CD8-positive, alpha-beta memory T cell (primary cell): ENCODE measurements around the gene C19orf47. TPM values are rescaled to one million over a fixed set of nuclear protein-coding genes. Genes with fewer than 3 reads are reported as not detected.

Experiments
- CTCF ChIA-PET: fragments of 350-600 bp; sonication (Branson Sonifier 250); formaldehyde crosslinking; loops from one replicate; lab custom pipeline; 2021; ENCODE audit warnings: antibody characterized with exemption; lab: Charles Lee
- POLR2A ChIA-PET: fragments of 350-600 bp; sonication (Branson Sonifier 250); formaldehyde crosslinking; loops from one replicate; lab custom pipeline; 2021; ENCODE audit warnings: antibody characterized with exemption; lab: Charles Lee
- DNase-seq, 5 donors: peaks; one replicate each; pipeline versions ENCODE4 v3.0.0 to v3.0.0-alpha.2; 2020 to 2022; ENCODE audit warnings: mixed read lengths in 1 of 5
- H3K27ac ChIP-seq: one replicate; pipeline ENCODE4 v1.7.0; 2013; ENCODE audit warnings: low read depth, mild to moderate bottlenecking, low read length, moderate library complexity
- H3K27me3 ChIP-seq: 2 replicates; pipeline ENCODE4 v1.7.0; 2013; ENCODE audit warnings: low read length, mild to moderate bottlenecking; ENCODE audit not compliant: insufficient read depth, poor library complexity, severe bottlenecking
- H3K36me3 ChIP-seq: 2 replicates; pipeline ENCODE4 v1.7.0; 2013; ENCODE audit warnings: mild to moderate bottlenecking, low read length, moderate library complexity; ENCODE audit not compliant: insufficient read depth
- H3K4me1 ChIP-seq: 2 replicates; pipeline ENCODE4 v1.7.0; 2013; ENCODE audit warnings: mild to moderate bottlenecking, low read length, moderate library complexity; ENCODE audit not compliant: insufficient read depth
- H3K4me3 ChIP-seq: 2 replicates; pipeline ENCODE4 v1.7.0; 2013; ENCODE audit warnings: mild to moderate bottlenecking, low read length
- H3K9me3 ChIP-seq: 2 replicates; pipeline ENCODE4 v1.7.0; 2013; ENCODE audit warnings: mild to moderate bottlenecking, low read length
- H3K27ac Mint-ChIP-seq, 8 donors: one replicate each; pipeline ENCODE4 v1.8.0; 2020 to 2021; ENCODE audit warnings: mixed read lengths in 8 of 8, mild to moderate bottlenecking in 6 of 8, inconsistent platforms in 3 of 8, moderate library complexity in 3 of 8
- H3K27me3 Mint-ChIP-seq, 2 donors: one replicate each; pipeline ENCODE4 v1.8.0; 2020 to 2021; ENCODE audit warnings: mixed read lengths in 2 of 2, mild to moderate bottlenecking in 1 of 2, moderate library complexity in 1 of 2
- H3K36me3 Mint-ChIP-seq, 3 donors: one replicate each; pipeline ENCODE4 v1.8.0; 2020 to 2021; ENCODE audit warnings: mixed read lengths in 3 of 3, inconsistent platforms in 1 of 3, mild to moderate bottlenecking in 1 of 3
- H3K4me1 Mint-ChIP-seq, 3 donors: one replicate each; pipeline ENCODE4 v1.8.0; 2020 to 2021; ENCODE audit warnings: mixed read lengths in 3 of 3, inconsistent platforms in 1 of 3, mild to moderate bottlenecking in 1 of 3
- H3K4me3 Mint-ChIP-seq, 7 donors: one replicate each; pipeline ENCODE4 v1.8.0; 2020 to 2021; ENCODE audit warnings: mixed read lengths in 7 of 7, mild to moderate bottlenecking in 6 of 7, moderate library complexity in 4 of 7, inconsistent platforms in 2 of 7
- H3K9me3 Mint-ChIP-seq, 5 donors: one replicate each; pipeline ENCODE4 v1.8.0; 2020 to 2022; ENCODE audit warnings: mixed read lengths in 5 of 5, mild to moderate bottlenecking in 3 of 5, moderate library complexity in 2 of 5, inconsistent platforms in 1 of 5
- polyA plus RNA-seq: library from polyadenylated mRNA; unstranded; fragments of 300-500 nt; fragmentation: Illumina TruSeq; gene quantifications from one replicate; pipeline ENCODE4 v1.2.3, GENCODE V29; 2021
- total RNA-seq, 2 experiments: library from RNA; stranded (reverse); gene quantifications; one replicate each; pipeline ENCODE4 v1.2.3, GENCODE V29; 2021

Gene C19orf47
- total and polyA plus RNA-seq, 3 experiments from 2014 or later, result 9.5 to 29.5 (median 25.4) TPM

GRCh38 chr19:40281381-40282208 is 66.6 kb downstream of the C19orf47 start:
- Histone ChIP-seq H3K27ac (no peak overlapping the region), H3K36me3 (peaks cover 4% of the 10 kb centered on the region), H3K9me3 (no peaks in the 10 kb centered on the region), H3K4me1 (peaks cover 75% of the 10 kb centered on the region), H3K27me3 (no peaks in the 10 kb centered on the region), H3K4me3 (no peak overlapping the region)
- Mint-ChIP-seq H3K27ac (peak overlapping the region in 5 of 8 donors; percentile 17 to 92 (median 38)), H3K9me3 (no peaks in the 10 kb centered on the region), H3K27me3 (peaks cover 0 to 2% of the 10 kb centered on the region in 2 donors), H3K36me3 (peaks cover 0 to 33% (median 0%) of the 10 kb centered on the region in 3 donors), H3K4me1 (peaks cover 62 to 85% (median 77%) of the 10 kb centered on the region in 3 donors), H3K4me3 (peak overlapping the region in 1 of 7 donors; percentile 28)
- POLR2A ChIA-PET, result no interaction called here
- no peak for DNase-seq
- CTCF ChIA-PET, result no interaction called here

- H3K9me3 ChIP-seq, result no peaks in the 10 kb centered on the region
- no peak overlapping the region for H3K4me3 ChIP-seq
- ChIA-PET CTCF (no interaction called here), POLR2A (no interaction called here)
- H3K36me3 ChIP-seq, result peaks cover 4% of the 10 kb centered on the region
- Mint-ChIP-seq H3K9me3 (no peaks in the 10 kb centered on the region), H3K4me1 (peaks cover 59 to 86% (median 74%) of the 10 kb centered on the region in 3 donors), H3K27ac (peak overlapping the region in 5 of 8 donors; percentile 50 to 92 (median 72)), H3K36me3 (peaks cover 0 to 32% (median 0%) of the 10 kb centered on the region in 3 donors), H3K27me3 (peaks cover 0 to 2% of the 10 kb centered on the region in 2 donors), H3K4me3 (peak overlapping the region in 4 of 7 donors; percentile 29 to 65 (median 44))
- no peak overlapping the region for H3K27ac ChIP-seq
- DNase-seq, result peak in 1 of 5 donors; percentile 44
- H3K27me3 ChIP-seq, result no peaks in the 10 kb centered on the region
- peaks cover 71% of the 10 kb centered on the region for H3K4me1 ChIP-seq
Measured at GRCh38 chr19:40280608-40281221, 67.5 kb downstream of the C19orf47 start.

GRCh38 chr19:40279761-40280607 is 68.2 kb downstream of the C19orf47 start:
- ChIA-PET CTCF (interaction anchor here (0.7 kb wide), 1 partner anchor 355 kb away, joined by 3 read pairs; no protein-coding TSS in a partner anchor), POLR2A (no interaction called here)
- peaks cover 0 to 30% (median 0%) of the 10 kb centered on the region in 3 donors for H3K36me3 Mint-ChIP-seq
- H3K27ac Mint-ChIP-seq, result peak overlapping the region in 7 of 8 donors; percentile 39 to 92 (median 60)
- H3K4me1 Mint-ChIP-seq, result peaks cover 61 to 87% (median 76%) of the 10 kb centered on the region in 3 donors
- peaks cover 0 to 2% of the 10 kb centered on the region in 2 donors for H3K27me3 Mint-ChIP-seq
- no peak overlapping the region for H3K27ac ChIP-seq
- H3K4me3 Mint-ChIP-seq, result peak overlapping the region in 4 of 7 donors; percentile 26 to 61 (median 44)
- no peaks in the 10 kb centered on the region for H3K9me3 ChIP-seq
- peaks cover 4% of the 10 kb centered on the region for H3K36me3 ChIP-seq
- H3K27me3 ChIP-seq, result no peaks in the 10 kb centered on the region
- H3K9me3 Mint-ChIP-seq, result no peaks in the 10 kb centered on the region
- H3K4me1 ChIP-seq, result peaks cover 74% of the 10 kb centered on the region
- no peak overlapping the region for H3K4me3 ChIP-seq
- DNase-seq, result peak in 2 of 5 donors; percentile 17 to 26

- Mint-ChIP-seq H3K27me3 (no peaks in the 10 kb centered on the region), H3K4me1 (peaks cover 65 to 90% (median 79%) of the 10 kb centered on the region in 3 donors), H3K9me3 (no peaks in the 10 kb centered on the region), H3K4me3 (no peak overlapping the region), H3K36me3 (peaks cover 0 to 25% (median 0%) of the 10 kb centered on the region in 3 donors), H3K27ac (peak overlapping the region in 1 of 8 donors; percentile 9)
- Histone ChIP-seq H3K27me3 (no peaks in the 10 kb centered on the region), H3K4me3 (no peak overlapping the region), H3K36me3 (peaks cover 4% of the 10 kb centered on the region), H3K9me3 (no peaks in the 10 kb centered on the region), H3K27ac (no peak overlapping the region), H3K4me1 (peaks cover 80% of the 10 kb centered on the region)
- ChIA-PET CTCF (interaction anchor here (0.7 kb wide), 1 partner anchor 356 kb away, joined by 3 read pairs; no protein-coding TSS in a partner anchor), POLR2A (interaction anchor here (0.5 to 0.6 kb wide), 2 partner anchors 195 to 596 kb away, joined by 3 to 8 read pairs; no protein-coding TSS in a partner anchor)
- peak in 1 of 5 donors; percentile 24 for DNase-seq
Measured at GRCh38 chr19:40279120-40279551, 69.1 kb downstream of the C19orf47 start.

- Mint-ChIP-seq H3K36me3 (peaks cover 0 to 29% (median 0%) of the 10 kb centered on the region in 3 donors), H3K27me3 (no peaks in the 10 kb centered on the region), H3K27ac (peak overlapping the region in 5 of 8 donors; percentile 67 to 83 (median 72)), H3K4me3 (no peak overlapping the region), H3K4me1 (peaks cover 65 to 90% (median 81%) of the 10 kb centered on the region in 3 donors), H3K9me3 (no peaks in the 10 kb centered on the region)
- H3K27ac ChIP-seq, result no peak overlapping the region
- H3K4me3 ChIP-seq, result no peak overlapping the region
- H3K9me3 ChIP-seq, result no peaks in the 10 kb centered on the region
- CTCF ChIA-PET, result no interaction called here
- POLR2A ChIA-PET, result interaction anchor here (0.6 kb wide), 1 partner anchor 597 kb away, joined by 3 read pairs; no protein-coding TSS in a partner anchor
- H3K36me3 ChIP-seq, result peaks cover 4% of the 10 kb centered on the region
- H3K4me1 ChIP-seq, result peaks cover 80% of the 10 kb centered on the region
- DNase-seq, result no peak
- H3K27me3 ChIP-seq, result no peaks in the 10 kb centered on the region
Measured at GRCh38 chr19:40278361-40279035, 69.7 kb downstream of the C19orf47 start.

GRCh38 chr19:40277356-40278059 is 70.7 kb downstream of the C19orf47 start:
- peak overlapping the region in 5 of 8 donors; percentile 61 to 79 (median 72) for H3K27ac Mint-ChIP-seq
- peaks cover 72% of the 10 kb centered on the region for H3K4me1 ChIP-seq

More at GRCh38 chr19:40277356-40278059, 70.7 kb downstream of the C19orf47 start:
- peaks cover 4% of the 10 kb centered on the region for H3K36me3 ChIP-seq
- H3K9me3 Mint-ChIP-seq, result no peaks in the 10 kb centered on the region
- no peaks in the 10 kb centered on the region for H3K27me3 ChIP-seq
- H3K4me3 Mint-ChIP-seq, result peak overlapping the region in 1 of 7 donors; percentile 48
- H3K9me3 ChIP-seq, result no peaks in the 10 kb centered on the region
- H3K4me3 ChIP-seq, result no peak overlapping the region
- H3K4me1 Mint-ChIP-seq, result peaks cover 58 to 88% (median 76%) of the 10 kb centered on the region in 3 donors
- ChIA-PET CTCF (no interaction called here), POLR2A (interaction anchor here (0.5 kb wide), 1 partner anchor 10 kb away, joined by 8 read pairs; no protein-coding TSS in a partner anchor)
- no peak overlapping the region for H3K27ac ChIP-seq
- peaks cover 0 to 28% (median under 1%) of the 10 kb centered on the region in 3 donors for H3K36me3 Mint-ChIP-seq
- no peaks in the 10 kb centered on the region for H3K27me3 Mint-ChIP-seq
- DNase-seq, result no peak
